Measurements from ENCODE around the gene C10orf105.

C10orf105 gene

DNA sequence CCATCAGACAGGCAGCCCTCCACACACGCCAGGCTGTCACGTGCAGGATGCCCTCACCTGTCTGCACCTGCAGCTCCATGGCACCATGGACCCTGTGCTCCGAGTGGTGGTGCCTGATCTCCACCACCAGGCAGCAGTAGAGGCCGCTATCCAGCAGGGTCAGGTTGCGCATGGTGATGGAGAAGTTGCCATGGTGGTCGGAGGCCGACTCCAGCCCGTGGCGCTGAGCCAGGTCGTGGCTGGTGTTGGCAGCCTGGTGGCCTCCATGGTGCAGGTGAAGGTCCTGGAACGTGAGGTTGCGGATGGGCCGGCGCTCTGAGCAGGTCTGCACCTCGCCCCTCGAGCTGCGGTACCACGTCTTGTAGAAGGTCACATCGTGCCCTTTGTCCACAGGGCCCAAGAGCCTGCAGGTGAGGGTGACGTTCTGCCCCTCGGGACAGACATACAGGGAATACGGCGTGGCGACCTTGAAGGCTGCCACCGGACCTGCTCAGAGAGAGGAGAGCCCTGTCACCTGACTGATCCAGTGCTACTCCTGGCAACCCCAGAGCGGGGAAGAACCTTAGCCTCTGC is 42.0 kb upstream of the C10orf105 start:
- FAIRE-seq, result no peak
- DNase-seq (ENCODE audit: insufficient read length, low spot score), result no peak
- TF ChIP-seq POLR2AphosphoS5 (IDR thresholded peaks at IDR 0.05; ENCODE audit: low read depth, low read length) (no peak), PAX5 (IDR thresholded peaks at IDR 0.05; ENCODE audit: insufficient read depth, low read length, severe bottlenecking) (no peak), POLR2A (IDR thresholded peaks at IDR 0.05; ENCODE audit: low read depth, low read length) (no peak), TAF1 (IDR thresholded peaks at IDR 0.05; ENCODE audit: low read depth, low read length) (no peak), SPI1 (IDR thresholded peaks at IDR 0.05; ENCODE audit: low read depth, low read length) (no peak), POU2F2 (IDR thresholded peaks at IDR 0.05; ENCODE audit: low read depth, low read length) (no peak)

DNA sequence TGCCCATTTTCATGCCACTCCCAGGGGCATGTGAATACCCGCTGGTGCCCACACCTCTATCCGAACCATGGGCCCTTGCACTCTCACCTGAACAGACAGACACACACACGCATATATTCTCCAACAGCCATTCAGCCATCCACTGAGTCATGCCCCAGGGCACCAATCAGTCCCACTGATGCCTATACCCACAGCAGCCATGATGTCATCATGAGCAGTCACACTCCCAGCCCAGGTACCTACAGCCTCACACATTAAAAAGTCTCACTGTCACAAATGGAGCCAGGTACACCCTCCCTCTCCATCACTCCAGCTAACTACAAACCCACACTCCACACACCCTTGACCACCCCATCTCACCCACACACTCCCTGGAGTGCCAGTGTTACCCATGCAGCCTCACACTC is 41.5 kb upstream of the C10orf105 start:
- TF ChIP-seq POU2F2 (IDR thresholded peaks at IDR 0.05; ENCODE audit: low read depth, low read length), result no peak
- TF ChIP-seq POLR2AphosphoS5 (IDR thresholded peaks at IDR 0.05; ENCODE audit: low read depth, low read length), result no peak
- TF ChIP-seq POLR2A (IDR thresholded peaks at IDR 0.05; ENCODE audit: low read depth, low read length), result no peak
- no peak for TF ChIP-seq PAX5 (IDR thresholded peaks at IDR 0.05; ENCODE audit: insufficient read depth, low read length, severe bottlenecking)
- TF ChIP-seq SPI1 (IDR thresholded peaks at IDR 0.05; ENCODE audit: low read depth, low read length), result no peak
- TF ChIP-seq TAF1 (IDR thresholded peaks at IDR 0.05; ENCODE audit: low read depth, low read length), result no peak
- DNase-seq (ENCODE audit: insufficient read length, low spot score), result no peak
- FAIRE-seq, result no peak

DNA sequence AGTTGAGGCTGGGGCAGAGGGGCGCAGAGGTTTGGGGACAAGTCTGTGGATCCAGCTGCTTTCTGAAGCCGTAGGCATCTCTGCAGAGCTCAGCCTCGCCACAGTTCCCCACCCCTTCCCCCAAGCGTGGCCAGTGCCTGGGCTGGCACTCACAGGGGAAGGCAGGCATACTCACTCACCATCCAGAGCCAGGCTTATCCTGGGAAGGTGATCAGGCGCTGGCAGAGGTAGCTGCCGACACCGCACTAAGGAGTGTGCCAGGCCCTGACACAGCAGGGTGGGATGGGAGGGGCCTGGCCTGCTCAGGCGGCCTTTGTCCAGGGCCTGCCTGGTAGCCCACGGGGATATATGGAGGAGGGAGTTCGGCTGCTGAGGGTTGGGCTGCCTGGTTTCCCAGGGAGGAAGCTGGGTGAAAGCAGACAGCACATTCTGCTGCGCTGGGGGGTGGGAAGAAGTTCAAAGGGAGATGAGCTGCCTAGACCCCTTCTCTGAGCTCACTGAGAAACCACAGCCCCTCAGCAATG is 37.9 kb upstream of the C10orf105 start:
- TF ChIP-seq POU2F2 (IDR thresholded peaks at IDR 0.05; ENCODE audit: low read depth, low read length), result no peak
- no peak for TF ChIP-seq SPI1 (IDR thresholded peaks at IDR 0.05; ENCODE audit: low read depth, low read length)
- TF ChIP-seq POLR2A (IDR thresholded peaks at IDR 0.05; ENCODE audit: low read depth, low read length), result no peak
- no peak for TF ChIP-seq TAF1 (IDR thresholded peaks at IDR 0.05; ENCODE audit: low read depth, low read length)
- no peak for TF ChIP-seq PAX5 (IDR thresholded peaks at IDR 0.05; ENCODE audit: insufficient read depth, low read length, severe bottlenecking)
- TF ChIP-seq POLR2AphosphoS5 (IDR thresholded peaks at IDR 0.05; ENCODE audit: low read depth, low read length), result no peak
- DNase-seq (ENCODE audit: insufficient read length, low spot score) (no peak), FAIRE-seq (no peak)

DNA sequence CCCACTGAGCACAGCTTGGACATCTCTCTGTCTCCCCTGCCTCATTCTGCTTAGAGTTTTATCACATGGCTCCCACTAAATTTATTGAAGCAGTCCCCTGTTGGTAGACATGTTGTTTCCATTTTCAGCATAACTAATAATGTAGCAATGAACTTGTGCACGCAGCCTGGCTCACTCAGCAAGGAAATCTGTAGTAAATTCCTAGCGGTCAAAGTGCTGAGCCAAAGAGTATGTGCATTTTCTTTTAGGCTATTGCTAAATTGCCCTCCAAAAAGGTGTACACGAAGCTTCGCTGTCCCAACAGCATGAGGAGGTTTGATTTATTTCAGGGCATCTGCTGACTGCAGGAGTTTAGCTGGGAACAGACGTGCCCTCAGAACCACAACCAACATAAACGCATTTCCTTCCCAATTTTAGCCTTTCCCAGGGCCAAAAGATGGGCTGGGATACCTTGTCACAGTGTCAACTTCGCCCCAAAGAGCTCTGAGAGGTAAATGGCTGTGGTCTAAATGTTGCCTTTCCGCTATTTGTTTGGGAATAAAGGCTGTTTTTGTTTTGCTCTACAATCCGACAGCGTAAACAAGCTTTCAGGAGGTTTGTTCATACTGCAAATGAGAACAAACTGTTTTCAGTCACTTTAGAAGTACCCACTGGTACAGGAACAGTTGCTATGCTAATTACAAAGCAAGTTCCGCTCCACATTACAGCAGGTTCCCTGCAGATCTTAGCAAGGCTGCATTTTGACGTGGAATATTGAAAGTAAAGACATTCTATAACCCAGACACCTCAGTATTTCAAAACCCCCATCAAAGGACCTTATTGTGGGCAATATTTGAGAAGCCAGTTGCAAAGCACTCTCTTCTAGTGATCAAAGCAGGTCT is 37.0 kb upstream of the C10orf105 start:
- FAIRE-seq (peak; percentile 55), DNase-seq (ENCODE audit: insufficient read length, low spot score) (no peak)
- TF ChIP-seq POLR2AphosphoS5 (IDR thresholded peaks at IDR 0.05; ENCODE audit: low read depth, low read length) (no peak), TAF1 (IDR thresholded peaks at IDR 0.05; ENCODE audit: low read depth, low read length) (no peak), SPI1 (IDR thresholded peaks at IDR 0.05; ENCODE audit: low read depth, low read length) (no peak), POU2F2 (IDR thresholded peaks at IDR 0.05; ENCODE audit: low read depth, low read length) (no peak), POLR2A (IDR thresholded peaks at IDR 0.05; ENCODE audit: low read depth, low read length) (no peak), PAX5 (IDR thresholded peaks at IDR 0.05; ENCODE audit: insufficient read depth, low read length, severe bottlenecking) (no peak)

DNA sequence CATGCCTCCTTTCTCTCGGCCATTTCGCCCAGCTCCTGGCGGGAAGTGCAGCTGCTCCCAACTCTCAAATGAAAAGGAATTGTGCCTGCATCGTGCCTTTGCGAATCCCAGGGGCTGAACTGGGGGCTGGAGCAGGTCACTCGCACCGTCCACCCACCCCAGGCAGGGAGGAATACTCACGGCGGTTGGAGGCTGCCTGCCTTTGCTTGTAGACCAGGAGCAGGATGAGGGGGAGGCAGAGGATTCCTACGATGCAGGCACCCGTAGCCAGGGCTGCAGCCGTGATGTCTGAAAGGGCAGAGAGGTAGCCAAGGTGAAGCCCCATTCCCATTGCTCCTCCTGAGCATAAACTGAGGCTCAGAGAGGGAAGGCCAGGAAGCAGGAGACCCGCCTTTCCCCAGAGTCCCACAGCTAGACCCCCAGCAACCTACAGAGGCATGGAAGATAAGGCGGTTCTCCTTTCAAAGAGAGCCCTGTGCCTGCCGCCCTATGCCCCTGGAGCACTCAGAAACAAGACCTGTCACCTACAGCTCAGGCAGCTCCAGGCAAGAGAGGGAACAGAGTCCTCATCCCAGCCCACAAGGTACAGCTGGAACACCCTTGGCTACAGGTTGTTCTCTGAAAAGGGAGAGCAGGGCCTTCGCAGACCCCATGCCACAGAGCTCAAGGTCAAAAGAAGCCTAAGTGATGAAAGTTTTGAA is 35.8 kb upstream of the C10orf105 start:
- TF ChIP-seq SPI1 (IDR thresholded peaks at IDR 0.05; ENCODE audit: low read depth, low read length) (no peak), PAX5 (IDR thresholded peaks at IDR 0.05; ENCODE audit: insufficient read depth, low read length, severe bottlenecking) (no peak), POLR2AphosphoS5 (IDR thresholded peaks at IDR 0.05; ENCODE audit: low read depth, low read length) (no peak), POLR2A (IDR thresholded peaks at IDR 0.05; ENCODE audit: low read depth, low read length) (no peak), POU2F2 (IDR thresholded peaks at IDR 0.05; ENCODE audit: low read depth, low read length) (no peak), TAF1 (IDR thresholded peaks at IDR 0.05; ENCODE audit: low read depth, low read length) (no peak)
- DNase-seq (ENCODE audit: insufficient read length, low spot score) (no peak), FAIRE-seq (no peak)

DNA sequence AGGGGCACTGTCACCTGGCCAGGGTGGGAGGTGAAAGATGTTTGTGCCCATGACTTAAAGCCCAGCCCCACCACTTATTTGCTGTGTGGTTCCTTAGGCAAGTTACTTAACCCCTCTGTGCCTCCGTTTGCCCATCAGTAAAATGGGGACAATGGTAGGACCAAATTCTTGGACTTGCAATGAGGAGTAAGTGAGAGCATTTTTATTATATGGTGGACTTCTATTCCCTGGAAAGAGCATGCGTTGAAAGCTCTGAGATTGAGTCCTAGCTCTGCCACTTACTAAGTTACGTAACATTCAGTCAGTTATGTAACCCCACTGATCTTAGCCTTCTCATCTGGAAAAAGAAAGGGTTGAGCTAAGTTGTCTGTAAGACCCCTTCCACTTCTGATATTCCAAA is 35.0 kb upstream of the C10orf105 start:
- no peak for DNase-seq (ENCODE audit: insufficient read length, low spot score)
- TF ChIP-seq POLR2AphosphoS5 (IDR thresholded peaks at IDR 0.05; ENCODE audit: low read depth, low read length) (no peak), TAF1 (IDR thresholded peaks at IDR 0.05; ENCODE audit: low read depth, low read length) (no peak), POU2F2 (IDR thresholded peaks at IDR 0.05; ENCODE audit: low read depth, low read length) (no peak), POLR2A (IDR thresholded peaks at IDR 0.05; ENCODE audit: low read depth, low read length) (no peak), PAX5 (IDR thresholded peaks at IDR 0.05; ENCODE audit: insufficient read depth, low read length, severe bottlenecking) (no peak), SPI1 (IDR thresholded peaks at IDR 0.05; ENCODE audit: low read depth, low read length) (no peak)
- FAIRE-seq, result no peak

DNA sequence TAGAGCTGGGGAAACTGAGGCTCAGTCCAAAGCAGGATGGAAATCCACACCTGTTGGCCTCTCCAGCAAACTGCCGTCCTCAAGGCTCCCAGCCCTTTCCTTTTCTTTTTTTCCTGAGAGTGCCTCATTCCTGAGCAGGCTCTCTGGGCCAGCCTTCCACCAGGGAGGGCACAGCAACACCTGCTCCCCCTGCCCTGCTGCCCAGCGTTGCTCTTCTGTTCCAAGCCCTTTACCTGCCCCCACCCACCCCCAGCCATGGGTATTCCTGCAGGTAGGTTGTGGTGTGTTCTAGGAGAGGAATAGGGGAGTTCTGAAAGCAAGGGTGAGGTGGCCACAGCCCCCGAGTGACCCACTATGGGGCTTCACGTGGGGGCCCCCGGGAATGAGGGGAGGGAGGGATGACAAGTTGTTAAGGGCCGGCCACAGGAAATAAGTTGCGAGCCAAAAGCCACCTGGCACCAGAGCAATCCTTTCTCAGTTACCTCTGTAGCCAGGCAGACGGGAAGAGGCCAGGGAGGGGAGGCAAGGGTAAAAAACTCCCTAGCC is 34.5 kb upstream of the C10orf105 start:
- DNase-seq (ENCODE audit: insufficient read length, low spot score) (no peak), FAIRE-seq (no peak)
- TF ChIP-seq POU2F2 (IDR thresholded peaks at IDR 0.05; ENCODE audit: low read depth, low read length) (no peak), POLR2A (IDR thresholded peaks at IDR 0.05; ENCODE audit: low read depth, low read length) (no peak), TAF1 (IDR thresholded peaks at IDR 0.05; ENCODE audit: low read depth, low read length) (no peak), PAX5 (IDR thresholded peaks at IDR 0.05; ENCODE audit: insufficient read depth, low read length, severe bottlenecking) (no peak), POLR2AphosphoS5 (IDR thresholded peaks at IDR 0.05; ENCODE audit: low read depth, low read length) (no peak), SPI1 (IDR thresholded peaks at IDR 0.05; ENCODE audit: low read depth, low read length) (no peak)

DNA sequence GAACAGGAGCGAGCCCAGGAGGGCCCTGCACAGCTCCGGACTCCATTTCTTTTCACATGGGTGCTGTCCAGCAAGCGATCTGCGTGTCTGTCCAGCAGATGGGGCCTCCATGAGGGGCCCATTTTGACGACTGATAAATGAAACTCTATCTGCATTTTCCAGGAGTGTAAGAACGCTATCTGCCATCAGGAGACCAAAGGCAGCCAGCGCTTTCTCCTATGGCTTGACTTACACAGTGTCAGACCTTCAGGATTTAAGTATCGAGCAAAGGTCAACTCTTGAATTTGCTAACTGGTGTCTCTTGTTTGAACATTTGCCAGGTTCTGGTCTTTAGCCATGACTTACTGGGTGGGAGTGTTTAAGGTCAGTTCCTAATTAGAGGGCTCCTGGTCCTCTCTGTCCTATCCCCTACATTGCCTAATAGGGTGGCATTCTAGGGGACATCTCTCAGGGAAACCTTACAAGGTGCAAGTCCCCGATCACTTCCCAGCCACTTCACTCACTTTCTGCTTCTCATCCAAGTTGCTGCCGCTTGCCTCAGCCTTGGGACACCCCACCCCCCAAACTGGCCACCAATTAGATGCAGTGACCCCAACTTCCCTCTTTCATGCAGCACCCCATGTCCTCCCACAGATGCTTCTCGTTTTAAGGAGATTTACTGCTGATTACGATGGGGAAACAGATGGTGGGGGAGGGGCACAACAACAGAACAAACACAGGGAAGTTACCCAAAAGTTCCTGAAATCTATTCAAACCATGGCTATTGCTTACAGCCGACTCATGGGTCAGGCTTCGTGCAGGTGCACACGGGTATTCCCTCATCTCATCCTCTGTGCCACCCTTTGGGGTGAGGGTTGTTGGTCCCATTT is 33.7 kb upstream of the C10orf105 start:
- no peak for FAIRE-seq
- TF ChIP-seq SPI1 (IDR thresholded peaks at IDR 0.05; ENCODE audit: low read depth, low read length), result no peak
- TF ChIP-seq PAX5 (IDR thresholded peaks at IDR 0.05; ENCODE audit: insufficient read depth, low read length, severe bottlenecking), result no peak
- TF ChIP-seq TAF1 (IDR thresholded peaks at IDR 0.05; ENCODE audit: low read depth, low read length), result no peak
- no peak for TF ChIP-seq POLR2A (IDR thresholded peaks at IDR 0.05; ENCODE audit: low read depth, low read length)
- no peak for DNase-seq (ENCODE audit: insufficient read length, low spot score)

Measured in GM12891 (cell line).